ENCODE data around the gene BCAS1.

The BCAS1 gene

DNA sequence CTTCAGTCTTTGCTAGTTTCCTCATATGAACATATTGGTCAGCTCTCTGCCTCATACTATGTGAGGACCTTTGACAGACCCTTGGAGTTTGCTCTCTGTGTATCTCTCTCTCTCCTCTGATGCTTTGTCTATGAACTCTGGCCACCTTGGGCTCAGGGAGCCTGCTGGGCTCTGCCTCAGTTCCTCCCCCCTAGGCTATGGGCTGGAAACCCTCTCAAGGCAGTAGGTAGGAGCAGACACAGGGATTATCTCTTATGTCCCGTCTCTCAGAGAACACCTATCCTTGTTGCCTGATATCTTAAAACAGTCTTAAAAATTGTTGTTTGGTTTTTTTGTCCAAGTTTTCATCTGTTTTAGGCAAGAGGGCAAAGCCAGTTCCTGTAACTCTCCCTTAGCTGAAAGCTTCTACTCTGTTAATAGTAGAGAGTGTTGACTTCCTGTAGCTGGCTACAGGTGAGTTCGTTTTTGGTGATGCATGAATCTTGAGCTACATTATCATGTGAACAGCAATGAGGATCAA is 68.3 kb downstream of the BCAS1 start:
- DNase-seq (ENCODE audit: low read depth): no peak
- no peak overlapping the region for H3K4me3 ChIP-seq (ENCODE audit: low read depth, low read length)
- TF ChIP-seq, protein P1, sequence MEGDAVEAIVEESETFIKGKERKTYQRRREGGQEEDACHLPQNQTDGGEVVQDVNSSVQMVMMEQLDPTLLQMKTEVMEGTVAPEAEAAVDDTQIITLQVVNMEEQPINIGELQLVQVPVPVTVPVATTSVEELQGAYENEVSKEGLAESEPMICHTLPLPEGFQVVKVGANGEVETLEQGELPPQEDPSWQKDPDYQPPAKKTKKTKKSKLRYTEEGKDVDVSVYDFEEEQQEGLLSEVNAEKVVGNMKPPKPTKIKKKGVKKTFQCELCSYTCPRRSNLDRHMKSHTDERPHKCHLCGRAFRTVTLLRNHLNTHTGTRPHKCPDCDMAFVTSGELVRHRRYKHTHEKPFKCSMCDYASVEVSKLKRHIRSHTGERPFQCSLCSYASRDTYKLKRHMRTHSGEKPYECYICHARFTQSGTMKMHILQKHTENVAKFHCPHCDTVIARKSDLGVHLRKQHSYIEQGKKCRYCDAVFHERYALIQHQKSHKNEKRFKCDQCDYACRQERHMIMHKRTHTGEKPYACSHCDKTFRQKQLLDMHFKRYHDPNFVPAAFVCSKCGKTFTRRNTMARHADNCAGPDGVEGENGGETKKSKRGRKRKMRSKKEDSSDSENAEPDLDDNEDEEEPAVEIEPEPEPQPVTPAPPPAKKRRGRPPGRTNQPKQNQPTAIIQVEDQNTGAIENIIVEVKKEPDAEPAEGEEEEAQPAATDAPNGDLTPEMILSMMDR (IDR thresholded peaks at IDR 0.05; ENCODE audit: low read depth, low read length, missing control alignments): no peak

DNA sequence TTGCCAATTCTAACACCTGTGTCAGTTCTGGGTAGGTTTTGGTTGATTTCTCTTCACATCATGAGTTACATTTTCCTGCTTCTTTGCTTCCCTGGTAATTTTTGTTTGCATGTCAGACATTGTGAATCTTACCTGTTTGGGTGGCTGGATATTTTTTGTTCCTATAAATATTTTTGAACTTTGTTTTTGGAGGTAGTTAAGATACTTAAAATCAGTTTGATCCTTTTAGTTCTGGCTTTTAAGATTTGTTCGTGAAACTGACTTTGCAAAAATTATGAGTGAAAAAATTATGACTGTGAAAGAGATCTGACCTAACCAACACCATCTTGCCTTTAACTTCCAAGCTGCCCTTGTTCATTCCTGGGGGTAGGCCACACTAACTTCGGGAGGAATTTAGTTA is 69.5 kb downstream of the BCAS1 start:
- DNase-seq (ENCODE audit: low read depth): no peak
- H3K4me3 ChIP-seq (ENCODE audit: low read depth, low read length): no peak overlapping the region
- TF ChIP-seq, protein P1 (IDR thresholded peaks at IDR 0.05; ENCODE audit: low read depth, low read length, missing control alignments): no peak

DNA sequence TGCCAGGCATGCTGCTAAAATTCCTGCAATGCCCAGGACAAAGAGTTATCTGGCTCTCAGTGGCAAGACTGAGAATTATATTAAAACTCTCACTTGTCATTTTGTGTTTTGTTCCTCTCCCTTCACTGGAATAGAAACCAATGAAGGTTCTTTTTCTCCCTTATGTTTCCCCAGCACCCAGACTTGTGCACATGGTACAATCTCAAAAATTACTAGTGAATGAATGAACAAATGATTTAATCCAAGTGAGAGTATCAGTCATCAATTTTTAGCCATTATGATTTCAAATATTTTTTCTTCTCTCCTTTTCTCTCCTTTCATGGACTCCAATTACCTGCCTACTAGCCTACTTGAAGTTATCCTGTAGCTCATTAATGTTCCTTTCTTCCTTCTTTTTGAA is 70.1 kb downstream of the BCAS1 start:
- DNase-seq (ENCODE audit: low read depth): no peak
- TF ChIP-seq, protein P1 (IDR thresholded peaks at IDR 0.05; ENCODE audit: low read depth, low read length, missing control alignments): no peak
- H3K4me3 ChIP-seq (ENCODE audit: low read depth, low read length): no peak overlapping the region

DNA sequence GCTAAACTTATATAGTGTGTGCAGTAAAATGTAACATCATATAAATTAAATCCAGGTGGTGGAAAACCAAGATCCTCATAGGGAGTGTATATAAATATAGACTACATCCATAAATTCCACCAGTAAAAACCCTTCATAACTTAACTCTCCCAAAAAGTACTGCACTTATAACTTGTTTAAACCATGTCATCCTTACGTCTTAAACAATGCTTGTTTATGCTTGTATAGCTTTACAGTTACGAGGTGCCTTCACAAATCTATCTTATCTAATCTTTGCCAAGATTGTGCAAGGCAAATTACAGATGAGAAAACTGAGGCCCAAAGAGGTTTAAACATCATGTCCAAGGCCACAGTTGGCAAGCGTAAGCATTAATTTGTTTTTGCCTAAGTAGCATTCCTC is 71.3 kb downstream of the BCAS1 start:
- H3K4me3 ChIP-seq (ENCODE audit: low read depth, low read length): no peak overlapping the region
- DNase-seq (ENCODE audit: low read depth): no peak
- TF ChIP-seq, protein P1 (IDR thresholded peaks at IDR 0.05; ENCODE audit: low read depth, low read length, missing control alignments): no peak

DNA sequence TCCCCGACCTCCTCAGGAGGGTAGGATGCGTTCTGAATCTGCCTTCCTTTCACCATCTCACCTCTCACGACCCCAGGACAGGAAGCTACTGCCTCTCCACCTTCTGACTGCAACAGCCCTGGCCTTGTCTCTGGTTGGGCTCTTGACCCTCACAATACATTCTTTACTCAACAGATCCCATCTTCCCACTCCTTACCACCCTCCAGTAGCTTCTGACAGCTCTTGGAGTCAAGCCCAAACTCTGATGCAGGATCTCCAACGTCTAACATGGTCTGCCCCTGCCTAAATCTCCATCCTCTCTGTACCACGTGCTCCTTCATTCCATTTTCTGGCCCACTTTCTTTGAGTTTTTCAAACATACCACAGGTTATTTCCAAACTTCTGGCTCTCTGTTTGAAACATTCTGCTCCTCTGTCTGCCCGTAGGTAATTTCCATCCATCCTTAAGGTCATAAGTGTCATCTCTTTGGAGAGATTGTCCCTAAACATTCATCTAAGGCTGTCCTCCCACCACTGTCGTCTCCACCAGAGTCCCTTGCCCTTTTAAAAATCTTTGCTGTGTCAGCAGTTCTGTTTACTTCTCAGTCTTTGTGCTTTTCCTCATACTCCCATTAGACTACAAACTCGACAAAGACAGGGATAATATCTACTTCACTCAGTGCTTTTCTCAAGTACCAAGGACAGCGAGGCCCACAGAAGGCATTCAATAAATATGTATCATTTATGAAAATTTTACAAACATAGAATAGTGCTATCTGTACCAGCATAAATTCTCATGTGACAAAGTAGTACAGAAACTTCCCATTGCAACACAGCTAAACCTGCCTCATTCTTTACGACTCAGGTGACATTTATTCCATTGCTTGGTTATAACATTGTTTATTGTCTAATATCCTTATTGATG is 73.6 kb downstream of the BCAS1 start:
- DNase-seq (ENCODE audit: low read depth): no peak
- H3K4me3 ChIP-seq (ENCODE audit: low read depth, low read length): no peak overlapping the region
- TF ChIP-seq, protein P1 (IDR thresholded peaks at IDR 0.05; ENCODE audit: low read depth, low read length, missing control alignments): no peak

DNA sequence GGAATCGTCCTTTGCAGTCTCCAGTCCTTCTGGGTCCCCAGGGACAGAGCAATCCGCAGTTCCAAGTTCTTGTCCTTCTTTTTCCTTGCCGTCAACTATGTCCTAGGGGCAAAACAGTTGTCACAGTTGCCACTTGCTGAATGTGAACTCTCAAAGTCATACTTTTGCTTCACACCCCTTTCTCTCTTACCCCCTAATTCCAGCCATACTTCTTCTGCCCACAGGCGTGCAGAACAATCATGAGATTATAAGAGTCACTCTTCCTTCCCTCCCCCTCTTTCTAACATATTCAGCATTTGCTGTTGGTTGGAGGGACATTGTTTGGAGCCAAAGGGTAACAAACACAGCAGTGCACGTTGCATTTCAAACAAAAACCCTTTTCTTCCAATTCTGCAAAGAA is 74.4 kb downstream of the BCAS1 start:
- TF ChIP-seq, protein P1 (IDR thresholded peaks at IDR 0.05; ENCODE audit: low read depth, low read length, missing control alignments): no peak
- DNase-seq (ENCODE audit: low read depth): no peak
- H3K4me3 ChIP-seq (ENCODE audit: low read depth, low read length): no peak overlapping the region
